HS-27A (cell line): ENCODE measurements around the gene SCARB2.
"Not testable (repeated sequence)": the region's sequence is repeated elsewhere in the genome, so short reads cannot be mapped to it uniquely, and the experiment has no call there.

ENCODE experiments used
- DNase-seq: peaks from one replicate; pipeline ENCODE4 v3.0.0-alpha.2; 2012; ENCODE audit warnings: low read depth, missing footprints

Gene SCARB2

GRCh38 chr4:76213415-76214176 lies at the start of gene SCARB2:
SCARB2 (minus strand) TSS chr4:76213824; CDS start chr4:76213543, 281 bp downstream.
- no peak for DNase-seq

GRCh38 chr4:76260571-76260970 lies 46.9 kb upstream of the SCARB2 start:
- DNase-seq, result no peak

- no peak for DNase-seq
Measured at GRCh38 chr4:76257824-76258223, 44.2 kb upstream of the SCARB2 start.

- no peak for DNase-seq
Measured at GRCh38 chr4:76256968-76257367, 43.3 kb upstream of the SCARB2 start.

GRCh38 chr4:76256032-76256431 lies 42.4 kb upstream of the SCARB2 start:
- DNase-seq, result no peak

- DNase-seq, result no peak
Measured at GRCh38 chr4:76253511-76253910, 39.9 kb upstream of the SCARB2 start.

GRCh38 chr4:76252271-76252653 lies 38.6 kb upstream of the SCARB2 start:
- DNase-seq, result no peak

- DNase-seq, result no peak
Measured at GRCh38 chr4:76251441-76252270, 38.0 kb upstream of the SCARB2 start, which contains the start of gene FAM47E. FAM47E (plus strand) TSS chr4:76251721; CDS start chr4:76251747, 26 bp downstream.

- DNase-seq, result no peak
Measured at GRCh38 chr4:76250962-76251361, 37.3 kb upstream of the SCARB2 start.

GRCh38 chr4:76246852-76247251 lies 33.2 kb upstream of the SCARB2 start:
- no peak for DNase-seq

GRCh38 chr4:76246025-76246424 lies 32.4 kb upstream of the SCARB2 start:
- DNase-seq, result no peak

- not testable (repeated sequence) for DNase-seq
Measured at GRCh38 chr4:76243877-76244276, 30.3 kb upstream of the SCARB2 start.

- no peak for DNase-seq
Measured at GRCh38 chr4:76240236-76240635, 26.6 kb upstream of the SCARB2 start.

GRCh38 chr4:76238701-76239100 lies 25.1 kb upstream of the SCARB2 start:
- DNase-seq, result no peak

- DNase-seq, result no peak
Measured at GRCh38 chr4:76238236-76238635, 24.6 kb upstream of the SCARB2 start.

GRCh38 chr4:76235915-76236314 lies 22.3 kb upstream of the SCARB2 start:
- no peak for DNase-seq

GRCh38 chr4:76235407-76235806 lies 21.8 kb upstream of the SCARB2 start:
- no peak for DNase-seq

- no peak for DNase-seq
Measured at GRCh38 chr4:76234679-76235044, 21.0 kb upstream of the SCARB2 start.

- DNase-seq, result no peak
Measured at GRCh38 chr4:76233967-76234678, 20.5 kb upstream of the SCARB2 start.

GRCh38 chr4:76233529-76233928 lies 19.9 kb upstream of the SCARB2 start:
- no peak for DNase-seq

- no peak for DNase-seq
Measured at GRCh38 chr4:76233083-76233482, 19.5 kb upstream of the SCARB2 start.

- no peak for DNase-seq
Measured at GRCh38 chr4:76232681-76233080, 19.1 kb upstream of the SCARB2 start.

GRCh38 chr4:76226418-76226817 lies 12.8 kb upstream of the SCARB2 start:
- DNase-seq, result no peak
